RWPE1 (cell line): Measurements from ENCODE around the gene RNF111.

Experiments used
- CTCF ChIA-PET: fragments of 350-600 bp; sonication (Branson Sonifier 250); formaldehyde crosslinking; extraction: SDS; loops from one replicate; lab custom pipeline; 2021; lab: Yijun Ruan, JAX
- POLR2A ChIA-PET: fragments of 400-600 bp; formaldehyde crosslinking; extraction: SDS; loops from one replicate; lab custom pipeline; 2020; ENCODE audit warnings: antibody characterized with exemption; ENCODE audit not compliant: low non-redundant PET; lab: Yijun Ruan, JAX
- DNase-seq: peaks from one replicate; pipeline ENCODE4 v3.0.0; 2012; ENCODE audit warnings: low spot score
- H3K27ac ChIP-seq: fragments of 450-650 bp; 2 replicates; pipeline ENCODE4 v1.5.1; 2017
- CTCF ChIP-seq: fragments of 450-650 bp; conservative IDR thresholded peaks from 2 replicates; pipeline ENCODE4 v1.5.1; 2017; ENCODE audit warnings: low read depth, mild to moderate bottlenecking

The RNF111 gene

DNA sequence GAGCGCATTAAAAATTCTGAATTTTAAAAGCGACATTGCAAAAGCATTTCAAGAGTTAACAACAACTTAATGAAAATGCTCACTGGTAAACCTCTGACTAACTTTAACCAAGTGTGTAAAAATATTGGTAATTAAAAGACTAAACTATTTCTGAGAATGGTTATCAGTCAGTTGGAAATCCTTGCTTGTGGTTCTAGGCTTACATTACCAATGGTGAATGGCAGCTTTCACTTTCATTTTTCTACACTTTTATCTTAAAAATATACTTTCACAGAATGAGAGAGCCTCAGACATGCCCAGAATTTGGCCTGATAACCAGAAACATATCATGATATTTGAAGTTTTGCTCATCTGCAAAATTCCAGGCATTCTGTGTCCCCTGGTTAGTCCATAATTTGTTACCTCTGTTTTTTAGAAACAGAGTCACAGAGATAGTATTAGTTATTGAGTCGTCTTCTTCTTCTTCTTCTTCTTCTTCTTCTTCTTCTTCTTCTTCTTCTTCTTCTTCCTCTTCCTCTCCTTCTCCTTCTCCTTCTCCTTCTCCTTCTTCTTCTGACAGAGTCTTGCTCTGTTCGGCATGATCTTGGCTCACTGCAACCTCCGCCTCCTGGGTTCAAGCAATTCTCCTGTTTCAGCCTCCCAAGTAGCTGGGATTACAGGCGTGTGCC, 5.5 kb upstream of the RNF111 start:
- DNase-seq: no peak
- TF ChIP-seq CTCF: no peak
- ChIA-PET CTCF (no interaction called here), POLR2A (no interaction called here)
- no peak overlapping the region for H3K27ac ChIP-seq

- DNase-seq: no peak
- POLR2A ChIA-PET: no interaction called here
- CTCF ChIA-PET: no interaction called here
- no peak for TF ChIP-seq CTCF
- H3K27ac ChIP-seq: no peak overlapping the region
These were observed 4.2 kb upstream of the RNF111 start for GRCh38 chr15:58983261-58983660.

- CTCF ChIA-PET: interaction anchor here (0.6 kb wide), 2 partner anchors 54 to 432 kb away, joined by 3 read pairs; no protein-coding TSS in a partner anchor
- POLR2A ChIA-PET: no interaction called here
- H3K27ac ChIP-seq: no peak overlapping the region
- no peak for DNase-seq
- no peak for TF ChIP-seq CTCF
These were observed 2.0 kb upstream of the RNF111 start for GRCh38 chr15:58985443-58985842.

DNA sequence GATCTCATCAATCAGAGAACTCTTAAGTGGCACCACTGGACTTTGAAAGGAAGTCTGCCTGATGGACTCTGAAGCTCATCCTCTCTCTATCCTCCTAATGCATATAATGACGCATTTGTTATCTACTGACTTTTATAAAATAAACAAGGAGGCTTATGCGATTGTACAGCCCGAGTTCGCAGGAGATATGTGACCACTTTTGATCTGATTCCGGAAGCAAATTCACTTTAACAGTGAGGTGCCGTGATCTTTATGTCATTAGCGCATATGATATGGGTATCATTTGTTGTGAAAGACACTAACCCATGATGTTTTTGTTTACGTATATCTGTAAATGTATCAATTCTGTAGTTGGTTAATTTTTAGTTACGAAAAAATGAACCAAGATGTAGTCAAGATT, 427 bp upstream of the RNF111 start:
- POLR2A ChIA-PET: interaction anchor here (0.9 kb wide), 1 partner anchor 21 kb away, joined by 3 read pairs; no protein-coding TSS in a partner anchor
- CTCF ChIA-PET: interaction anchor here (0.6 to 0.8 kb wide), 2 partner anchors 30 kb away, joined by 3 to 5 read pairs; no protein-coding TSS in a partner anchor

DNA sequence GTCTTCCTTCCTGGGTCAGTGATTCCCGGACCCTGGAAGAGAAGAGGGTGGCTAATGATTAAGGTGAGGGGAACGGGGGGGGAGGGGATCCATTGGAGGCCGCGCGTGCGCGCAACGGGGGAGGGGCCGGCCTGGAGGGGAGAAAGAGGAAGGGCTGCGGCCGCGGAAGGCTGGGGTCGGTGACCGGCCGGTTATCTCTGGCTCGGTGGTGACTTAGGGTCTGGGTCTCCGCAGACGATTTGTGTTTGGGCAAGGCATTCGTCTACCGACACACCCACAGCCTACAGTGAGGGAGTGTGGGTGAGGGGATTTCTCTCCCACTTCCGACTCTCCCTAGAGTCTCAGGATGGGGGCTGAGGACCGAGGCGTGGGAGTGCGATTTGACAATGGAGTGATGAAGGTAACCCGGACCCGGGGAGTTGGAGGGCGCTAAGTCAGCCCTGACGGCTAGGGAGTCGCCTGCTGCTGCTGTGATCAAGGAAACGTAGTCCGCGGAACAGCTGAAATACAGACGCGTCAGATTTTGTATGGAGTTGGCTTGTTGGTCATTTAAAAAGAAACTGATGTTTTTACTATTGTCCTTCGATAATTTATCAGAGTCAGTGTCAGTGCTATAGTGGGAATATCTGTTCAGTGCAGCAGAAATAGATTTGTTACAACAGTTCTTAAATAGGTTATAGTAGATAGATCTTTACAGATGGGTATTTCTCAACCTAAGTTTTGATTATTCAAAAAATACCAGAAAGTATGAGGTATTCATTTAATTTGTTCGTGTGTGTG, 733 bp downstream of the RNF111 start:
- TF ChIP-seq CTCF: no peak
- POLR2A ChIA-PET: no interaction called here
- DNase-seq: peak; percentile 76
- CTCF ChIA-PET: interaction anchor here (0.5 kb wide), 1 partner anchor 760 kb away, joined by 3 read pairs; no protein-coding TSS in a partner anchor
- H3K27ac ChIP-seq: peak overlapping the region; percentile 88

More for the DNA sequence above, 427 bp upstream of the RNF111 start:
- no peak for TF ChIP-seq CTCF
- H3K27ac ChIP-seq: peak overlapping the region; percentile 88
- DNase-seq: no peak

GRCh38 chr15:58992181-58992580, 4.7 kb downstream of the RNF111 start:
- no peak for TF ChIP-seq CTCF
- H3K27ac ChIP-seq: no peak overlapping the region
- CTCF ChIA-PET: interaction anchor here (0.6 to 0.7 kb wide), 2 partner anchors 76 to 417 kb away, joined by 3 read pairs; no protein-coding TSS in a partner anchor
- no peak for DNase-seq
- POLR2A ChIA-PET: no interaction called here
